ENCODE data around the gene PLEKHM1.

Gene PLEKHM1

GRCh38 chr17:45391918-45392317 lies 98.6 kb downstream of the PLEKHM1 start:
- no peak overlapping the region for H3K4me3 ChIP-seq (ENCODE audit: low read length in 2 of 2)
- no peaks in the 10 kb centered on the region for H3K4me1 ChIP-seq (ENCODE audit: control insufficient read depth in 2 of 2, insufficient read depth in 2 of 2, low read length in 2 of 2)
- peaks cover 26 to 30% of the 10 kb centered on the region in 2 donors for H3K36me3 ChIP-seq (ENCODE audit: control insufficient read depth in 2 of 2, insufficient read depth in 2 of 2, low read length in 2 of 2)
- no peaks in the 10 kb centered on the region for H3K9me3 ChIP-seq (ENCODE audit: control insufficient read depth in 2 of 2, low read length in 2 of 2)
- peaks cover 0 to 7% of the 10 kb centered on the region in 2 donors for H3K27me3 ChIP-seq (ENCODE audit: control insufficient read depth in 2 of 2, insufficient read depth in 2 of 2, low read length in 2 of 2)
- H3K9ac ChIP-seq (ENCODE audit: low read depth in 1 of 2, low read length in 2 of 2): no peak overlapping the region
- no peak overlapping the region for H3K27ac ChIP-seq (ENCODE audit: low read depth in 2 of 2, low read length in 2 of 2)

- Histone ChIP-seq H3K27ac (ENCODE audit: low read depth in 2 of 2, low read length in 2 of 2) (no peak overlapping the region), H3K9ac (ENCODE audit: low read depth in 1 of 2, low read length in 2 of 2) (no peak overlapping the region)
Observed at GRCh38 chr17:45391291-45391690, 99.2 kb downstream of the PLEKHM1 start.

GRCh38 chr17:45389354-45389753 lies 101.2 kb downstream of the PLEKHM1 start:
- Histone ChIP-seq H3K9me3 (ENCODE audit: control insufficient read depth in 2 of 2, low read length in 2 of 2) (no peaks in the 10 kb centered on the region), H3K27ac (ENCODE audit: low read depth in 2 of 2, low read length in 2 of 2) (no peak overlapping the region), H3K4me1 (ENCODE audit: control insufficient read depth in 2 of 2, insufficient read depth in 2 of 2, low read length in 2 of 2) (no peaks in the 10 kb centered on the region), H3K4me3 (ENCODE audit: low read length in 2 of 2) (no peak overlapping the region), H3K9ac (ENCODE audit: low read depth in 1 of 2, low read length in 2 of 2) (no peak overlapping the region), H3K36me3 (ENCODE audit: control insufficient read depth in 2 of 2, insufficient read depth in 2 of 2, low read length in 2 of 2) (peaks cover 3 to 6% of the 10 kb centered on the region in 2 donors), H3K27me3 (ENCODE audit: control insufficient read depth in 2 of 2, insufficient read depth in 2 of 2, low read length in 2 of 2) (peaks cover 0 to 7% of the 10 kb centered on the region in 2 donors)

More at GRCh38 chr17:45391291-45391690, 99.2 kb downstream of the PLEKHM1 start:
- no peak overlapping the region for H3K4me3 ChIP-seq (ENCODE audit: low read length in 2 of 2)
- H3K4me1 ChIP-seq (ENCODE audit: control insufficient read depth in 2 of 2, insufficient read depth in 2 of 2, low read length in 2 of 2): no peaks in the 10 kb centered on the region
- no peaks in the 10 kb centered on the region for H3K9me3 ChIP-seq (ENCODE audit: control insufficient read depth in 2 of 2, low read length in 2 of 2)
- peaks cover 0 to 7% of the 10 kb centered on the region in 2 donors for H3K27me3 ChIP-seq (ENCODE audit: control insufficient read depth in 2 of 2, insufficient read depth in 2 of 2, low read length in 2 of 2)
- peaks cover 20 to 23% of the 10 kb centered on the region in 2 donors for H3K36me3 ChIP-seq (ENCODE audit: control insufficient read depth in 2 of 2, insufficient read depth in 2 of 2, low read length in 2 of 2)

GRCh38 chr17:45388604-45389325 lies 101.8 kb downstream of the PLEKHM1 start:
- Histone ChIP-seq H3K4me3 (ENCODE audit: low read length in 2 of 2) (no peak overlapping the region), H3K4me1 (ENCODE audit: control insufficient read depth in 2 of 2, insufficient read depth in 2 of 2, low read length in 2 of 2) (no peaks in the 10 kb centered on the region), H3K27ac (ENCODE audit: low read depth in 2 of 2, low read length in 2 of 2) (no peak overlapping the region), H3K27me3 (ENCODE audit: control insufficient read depth in 2 of 2, insufficient read depth in 2 of 2, low read length in 2 of 2) (peaks cover 0 to 7% of the 10 kb centered on the region in 2 donors), H3K9me3 (ENCODE audit: control insufficient read depth in 2 of 2, low read length in 2 of 2) (no peaks in the 10 kb centered on the region), H3K36me3 (ENCODE audit: control insufficient read depth in 2 of 2, insufficient read depth in 2 of 2, low read length in 2 of 2) (no peaks in the 10 kb centered on the region), H3K9ac (ENCODE audit: low read depth in 1 of 2, low read length in 2 of 2) (no peak overlapping the region)

- Histone ChIP-seq H3K36me3 (ENCODE audit: control insufficient read depth in 2 of 2, insufficient read depth in 2 of 2, low read length in 2 of 2) (no peaks in the 10 kb centered on the region), H3K4me1 (ENCODE audit: control insufficient read depth in 2 of 2, insufficient read depth in 2 of 2, low read length in 2 of 2) (no peaks in the 10 kb centered on the region), H3K9me3 (ENCODE audit: control insufficient read depth in 2 of 2, low read length in 2 of 2) (no peaks in the 10 kb centered on the region), H3K9ac (ENCODE audit: low read depth in 1 of 2, low read length in 2 of 2) (no peak overlapping the region), H3K27ac (ENCODE audit: low read depth in 2 of 2, low read length in 2 of 2) (no peak overlapping the region), H3K27me3 (ENCODE audit: control insufficient read depth in 2 of 2, insufficient read depth in 2 of 2, low read length in 2 of 2) (peaks cover 0 to 7% of the 10 kb centered on the region in 2 donors), H3K4me3 (ENCODE audit: low read length in 2 of 2) (no peak overlapping the region)
Observed at GRCh38 chr17:45387739-45388138, 102.8 kb downstream of the PLEKHM1 start.

- no peaks in the 10 kb centered on the region for H3K9me3 ChIP-seq (ENCODE audit: control insufficient read depth in 2 of 2, low read length in 2 of 2)
- no peaks in the 10 kb centered on the region for H3K36me3 ChIP-seq (ENCODE audit: control insufficient read depth in 2 of 2, insufficient read depth in 2 of 2, low read length in 2 of 2)
- peaks cover 0 to 7% of the 10 kb centered on the region in 2 donors for H3K27me3 ChIP-seq (ENCODE audit: control insufficient read depth in 2 of 2, insufficient read depth in 2 of 2, low read length in 2 of 2)
- H3K27ac ChIP-seq (ENCODE audit: low read depth in 2 of 2, low read length in 2 of 2): no peak overlapping the region
- no peak overlapping the region for H3K4me3 ChIP-seq (ENCODE audit: low read length in 2 of 2)
- H3K9ac ChIP-seq (ENCODE audit: low read depth in 1 of 2, low read length in 2 of 2): no peak overlapping the region
- H3K4me1 ChIP-seq (ENCODE audit: control insufficient read depth in 2 of 2, insufficient read depth in 2 of 2, low read length in 2 of 2): no peaks in the 10 kb centered on the region
Observed at GRCh38 chr17:45386178-45386577, 104.3 kb downstream of the PLEKHM1 start.

Measured in mucosa of rectum (tissue), 2 donors.